ENCODE data around the gene HEATR5B.
"Not testable (repeated sequence)": the region's sequence is repeated elsewhere in the genome, so short reads cannot be mapped to it uniquely, and the experiment has no call there.

Gene HEATR5B

DNA sequence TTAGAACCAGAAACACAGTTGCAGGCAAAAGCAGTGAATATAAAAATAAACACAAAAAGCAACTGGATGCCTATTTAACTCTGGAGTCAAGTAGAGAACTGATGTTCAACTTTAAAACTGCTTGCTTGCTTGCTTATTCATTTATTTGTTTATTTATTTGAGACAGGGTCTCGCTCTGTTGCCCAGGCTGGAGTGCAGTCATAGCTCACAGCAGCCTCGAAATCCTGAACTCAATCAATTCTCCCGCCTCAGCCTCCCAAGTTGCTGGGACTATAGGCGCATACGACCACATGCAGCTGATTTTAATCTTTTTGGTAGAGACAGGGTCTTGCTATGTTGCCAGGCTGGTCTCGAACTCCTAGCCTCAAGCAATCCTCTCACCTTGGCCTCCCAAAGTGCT, 152.5 kb downstream of the HEATR5B start:
- DNase-seq, result not testable (repeated sequence)

All from fibroblast of skin of scalp (primary cell).